ENCODE measurements around the gene SEC61A2.
"Not testable (repeated sequence)": the region's sequence is repeated elsewhere in the genome, so short reads cannot be mapped to it uniquely, and the experiment has no call there.

The SEC61A2 gene

DNA sequence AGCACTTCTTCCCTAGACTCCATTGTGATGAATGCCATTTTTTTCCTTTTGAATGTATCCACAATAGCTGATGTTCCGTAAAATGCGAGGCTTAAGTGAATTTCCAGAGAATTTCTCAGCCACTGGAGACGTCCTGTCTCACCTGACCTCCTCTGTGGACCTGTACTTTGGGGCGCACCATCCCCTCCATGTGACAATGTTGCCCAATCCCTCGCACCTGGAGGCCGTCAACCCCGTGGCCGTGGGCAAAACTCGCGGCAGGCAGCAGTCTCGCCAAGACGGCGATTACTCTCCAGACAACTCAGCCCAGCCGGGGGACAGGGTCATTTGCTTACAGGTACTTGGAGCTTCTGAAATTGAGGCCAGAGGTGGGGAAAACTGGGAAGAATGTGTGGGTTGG, 40.6 kb upstream of the SEC61A2 start:
- no peak overlapping the region for H2AFZ ChIP-seq (ENCODE audit: low read length)
- TF ChIP-seq, protein P1, sequence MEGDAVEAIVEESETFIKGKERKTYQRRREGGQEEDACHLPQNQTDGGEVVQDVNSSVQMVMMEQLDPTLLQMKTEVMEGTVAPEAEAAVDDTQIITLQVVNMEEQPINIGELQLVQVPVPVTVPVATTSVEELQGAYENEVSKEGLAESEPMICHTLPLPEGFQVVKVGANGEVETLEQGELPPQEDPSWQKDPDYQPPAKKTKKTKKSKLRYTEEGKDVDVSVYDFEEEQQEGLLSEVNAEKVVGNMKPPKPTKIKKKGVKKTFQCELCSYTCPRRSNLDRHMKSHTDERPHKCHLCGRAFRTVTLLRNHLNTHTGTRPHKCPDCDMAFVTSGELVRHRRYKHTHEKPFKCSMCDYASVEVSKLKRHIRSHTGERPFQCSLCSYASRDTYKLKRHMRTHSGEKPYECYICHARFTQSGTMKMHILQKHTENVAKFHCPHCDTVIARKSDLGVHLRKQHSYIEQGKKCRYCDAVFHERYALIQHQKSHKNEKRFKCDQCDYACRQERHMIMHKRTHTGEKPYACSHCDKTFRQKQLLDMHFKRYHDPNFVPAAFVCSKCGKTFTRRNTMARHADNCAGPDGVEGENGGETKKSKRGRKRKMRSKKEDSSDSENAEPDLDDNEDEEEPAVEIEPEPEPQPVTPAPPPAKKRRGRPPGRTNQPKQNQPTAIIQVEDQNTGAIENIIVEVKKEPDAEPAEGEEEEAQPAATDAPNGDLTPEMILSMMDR (conservative IDR thresholded peaks at IDR 0.05; ENCODE audit: low read length), result no peak
- no peak for TF ChIP-seq EZH2phosphoT487 (IDR thresholded peaks at IDR 0.05; ENCODE audit: borderline replicate concordance)
- no peak overlapping the region for H3K9ac ChIP-seq (ENCODE audit: low read depth, low read length, poor library complexity, severe bottlenecking)
- H3K36me3 ChIP-seq (ENCODE audit: insufficient read depth, low read length), result no peaks in the 10 kb centered on the region
- H3F3A ChIP-seq (ENCODE audit: low read depth), result no peaks in the 10 kb centered on the region
- no peak overlapping the region for H3K4me2 ChIP-seq (ENCODE audit: low read depth, low read length, poor library complexity, severe bottlenecking)
- H3K9me3 ChIP-seq (ENCODE audit: insufficient read depth, low read depth, low read length), result no peaks in the 10 kb centered on the region
- no peaks in the 10 kb centered on the region for H3K9me2 ChIP-seq (replicated peaks; ENCODE audit: low read depth, low read length)
- H3K79me2 ChIP-seq (ENCODE audit: insufficient read depth, low read length), result no peaks in the 10 kb centered on the region
- no peaks in the 10 kb centered on the region for H3K27me3 ChIP-seq (ENCODE audit: insufficient read depth, low read length, poor library complexity, severe bottlenecking)
- H4K20me1 ChIP-seq (ENCODE audit: insufficient read depth, low read length, poor library complexity, severe bottlenecking), result no peaks in the 10 kb centered on the region
- H3K4me3 ChIP-seq (ENCODE audit: low read length, poor library complexity, severe bottlenecking), result no peak overlapping the region
- no peaks in the 10 kb centered on the region for H3K4me1 ChIP-seq (ENCODE audit: insufficient read depth, low read length, poor library complexity, severe bottlenecking)

DNA sequence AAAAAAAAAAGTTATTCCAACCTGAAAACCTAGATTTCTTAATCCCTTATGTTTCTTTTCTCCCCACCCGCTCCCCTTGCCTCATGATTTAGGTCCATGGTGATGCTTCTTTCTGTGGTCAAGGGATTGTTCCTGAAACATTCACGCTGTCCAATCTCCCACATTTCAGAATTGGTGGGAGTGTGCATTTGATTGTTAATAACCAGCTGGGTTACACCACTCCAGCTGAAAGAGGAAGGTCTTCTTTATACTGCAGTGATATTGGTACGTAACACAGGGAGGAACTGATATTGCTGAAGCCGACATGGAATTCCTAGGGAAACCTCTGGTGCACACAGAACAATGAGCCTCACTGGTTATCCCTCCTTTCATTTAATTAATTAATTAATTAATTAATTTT, 38.1 kb upstream of the SEC61A2 start:
- no peaks in the 10 kb centered on the region for H3K36me3 ChIP-seq (ENCODE audit: insufficient read depth, low read length)
- TF ChIP-seq EZH2phosphoT487 (IDR thresholded peaks at IDR 0.05; ENCODE audit: borderline replicate concordance), result no peak
- TF ChIP-seq, protein P1 (conservative IDR thresholded peaks at IDR 0.05; ENCODE audit: low read length), result no peak
- H3K4me1 ChIP-seq (ENCODE audit: insufficient read depth, low read length, poor library complexity, severe bottlenecking), result no peaks in the 10 kb centered on the region
- H3K9ac ChIP-seq (ENCODE audit: low read depth, low read length, poor library complexity, severe bottlenecking), result no peak overlapping the region
- H2AFZ ChIP-seq (ENCODE audit: low read length), result no peak overlapping the region
- no peaks in the 10 kb centered on the region for H3K9me3 ChIP-seq (ENCODE audit: insufficient read depth, low read depth, low read length)
- no peaks in the 10 kb centered on the region for H3K79me2 ChIP-seq (ENCODE audit: insufficient read depth, low read length)
- H3K9me2 ChIP-seq (replicated peaks; ENCODE audit: low read depth, low read length), result no peaks in the 10 kb centered on the region
- no peak overlapping the region for H3K4me3 ChIP-seq (ENCODE audit: low read length, poor library complexity, severe bottlenecking)
- H3K27me3 ChIP-seq (ENCODE audit: insufficient read depth, low read length, poor library complexity, severe bottlenecking), result no peaks in the 10 kb centered on the region
- no peak overlapping the region for H3K4me2 ChIP-seq (ENCODE audit: low read depth, low read length, poor library complexity, severe bottlenecking)
- no peaks in the 10 kb centered on the region for H4K20me1 ChIP-seq (ENCODE audit: insufficient read depth, low read length, poor library complexity, severe bottlenecking)
- H3F3A ChIP-seq (ENCODE audit: low read depth), result no peaks in the 10 kb centered on the region

DNA sequence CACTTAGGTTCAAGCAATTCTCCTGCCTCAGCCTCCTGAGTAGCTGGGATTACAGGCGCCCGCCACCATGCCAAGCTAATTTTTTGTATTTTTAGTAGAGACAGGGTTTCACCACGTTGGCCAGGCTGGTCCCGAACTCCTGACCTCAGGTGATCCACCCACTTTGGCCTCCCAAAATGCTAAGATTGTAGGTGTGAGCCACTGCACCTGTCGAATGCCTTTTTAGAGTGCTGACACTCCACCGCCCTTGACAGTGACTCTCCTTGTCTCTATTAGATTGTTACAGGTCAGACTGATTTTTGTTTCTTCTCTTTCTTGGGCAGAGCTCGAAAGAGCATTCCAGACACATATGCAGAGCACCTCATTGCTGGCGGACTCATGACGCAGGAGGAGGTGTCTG, 32.1 kb upstream of the SEC61A2 start:
- not testable (repeated sequence) for H3K27me3 ChIP-seq (ENCODE audit: insufficient read depth, low read length, poor library complexity, severe bottlenecking); H4K20me1 ChIP-seq (ENCODE audit: insufficient read depth, low read length, poor library complexity, severe bottlenecking); H3K4me3 ChIP-seq (ENCODE audit: low read length, poor library complexity, severe bottlenecking); H3K79me2 ChIP-seq (ENCODE audit: insufficient read depth, low read length); H3K9me2 ChIP-seq (replicated peaks; ENCODE audit: low read depth, low read length); H3K4me2 ChIP-seq (ENCODE audit: low read depth, low read length, poor library complexity, severe bottlenecking); H3K9ac ChIP-seq (ENCODE audit: low read depth, low read length, poor library complexity, severe bottlenecking); H2AFZ ChIP-seq (ENCODE audit: low read length); H3K4me1 ChIP-seq (ENCODE audit: insufficient read depth, low read length, poor library complexity, severe bottlenecking); H3F3A ChIP-seq (ENCODE audit: low read depth); H3K36me3 ChIP-seq (ENCODE audit: insufficient read depth, low read length); H3K9me3 ChIP-seq (ENCODE audit: insufficient read depth, low read depth, low read length)

DNA sequence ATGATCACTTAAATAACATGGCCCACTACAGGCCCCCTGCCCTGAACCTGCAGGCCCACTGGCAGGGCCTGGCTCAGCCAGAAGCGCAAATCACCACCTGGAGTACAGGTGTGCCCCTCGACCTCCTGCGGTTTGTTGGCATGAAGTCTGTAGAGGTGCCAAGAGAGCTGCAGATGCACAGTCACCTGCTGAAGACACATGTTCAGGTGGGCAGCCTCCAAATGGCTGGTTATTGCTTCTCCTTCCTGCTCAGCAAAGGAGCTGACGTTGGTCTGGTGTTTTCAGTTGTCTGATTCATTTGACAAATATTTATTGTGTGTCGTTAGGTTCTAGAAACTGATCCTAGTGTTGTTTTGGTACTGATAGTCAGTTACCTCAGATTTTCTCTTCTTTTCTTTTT, 31.7 kb upstream of the SEC61A2 start:
- Histone ChIP-seq H3K27me3 (ENCODE audit: insufficient read depth, low read length, poor library complexity, severe bottlenecking) (no peaks in the 10 kb centered on the region), H3K36me3 (ENCODE audit: insufficient read depth, low read length) (no peaks in the 10 kb centered on the region)

More for the DNA sequence above, 31.7 kb upstream of the SEC61A2 start:
- H3K79me2 ChIP-seq (ENCODE audit: insufficient read depth, low read length), result no peaks in the 10 kb centered on the region
- no peaks in the 10 kb centered on the region for H4K20me1 ChIP-seq (ENCODE audit: insufficient read depth, low read length, poor library complexity, severe bottlenecking)
- no peak overlapping the region for H3K4me3 ChIP-seq (ENCODE audit: low read length, poor library complexity, severe bottlenecking)
- no peak for TF ChIP-seq EZH2phosphoT487 (IDR thresholded peaks at IDR 0.05; ENCODE audit: borderline replicate concordance)
- TF ChIP-seq, protein P1 (conservative IDR thresholded peaks at IDR 0.05; ENCODE audit: low read length), result no peak
- H3F3A ChIP-seq (ENCODE audit: low read depth), result no peaks in the 10 kb centered on the region
- no peaks in the 10 kb centered on the region for H3K9me3 ChIP-seq (ENCODE audit: insufficient read depth, low read depth, low read length)
- no peak overlapping the region for H2AFZ ChIP-seq (ENCODE audit: low read length)
- H3K4me1 ChIP-seq (ENCODE audit: insufficient read depth, low read length, poor library complexity, severe bottlenecking), result no peaks in the 10 kb centered on the region
- no peaks in the 10 kb centered on the region for H3K9me2 ChIP-seq (replicated peaks; ENCODE audit: low read depth, low read length)
- H3K4me2 ChIP-seq (ENCODE audit: low read depth, low read length, poor library complexity, severe bottlenecking), result no peak overlapping the region
- H3K9ac ChIP-seq (ENCODE audit: low read depth, low read length, poor library complexity, severe bottlenecking), result no peak overlapping the region
